ENCODE measurements around the gene MAP3K5. TPM values are rescaled to one million over a fixed set of nuclear protein-coding genes. Genes with fewer than 3 reads are reported as not detected.
"Not testable (repeated sequence)": the region's sequence is repeated elsewhere in the genome, so short reads cannot be mapped to it uniquely, and the experiment has no call there.

Gene MAP3K5
- total RNA-seq, 1 donor from 2014 or later: 24.4 TPM

DNA sequence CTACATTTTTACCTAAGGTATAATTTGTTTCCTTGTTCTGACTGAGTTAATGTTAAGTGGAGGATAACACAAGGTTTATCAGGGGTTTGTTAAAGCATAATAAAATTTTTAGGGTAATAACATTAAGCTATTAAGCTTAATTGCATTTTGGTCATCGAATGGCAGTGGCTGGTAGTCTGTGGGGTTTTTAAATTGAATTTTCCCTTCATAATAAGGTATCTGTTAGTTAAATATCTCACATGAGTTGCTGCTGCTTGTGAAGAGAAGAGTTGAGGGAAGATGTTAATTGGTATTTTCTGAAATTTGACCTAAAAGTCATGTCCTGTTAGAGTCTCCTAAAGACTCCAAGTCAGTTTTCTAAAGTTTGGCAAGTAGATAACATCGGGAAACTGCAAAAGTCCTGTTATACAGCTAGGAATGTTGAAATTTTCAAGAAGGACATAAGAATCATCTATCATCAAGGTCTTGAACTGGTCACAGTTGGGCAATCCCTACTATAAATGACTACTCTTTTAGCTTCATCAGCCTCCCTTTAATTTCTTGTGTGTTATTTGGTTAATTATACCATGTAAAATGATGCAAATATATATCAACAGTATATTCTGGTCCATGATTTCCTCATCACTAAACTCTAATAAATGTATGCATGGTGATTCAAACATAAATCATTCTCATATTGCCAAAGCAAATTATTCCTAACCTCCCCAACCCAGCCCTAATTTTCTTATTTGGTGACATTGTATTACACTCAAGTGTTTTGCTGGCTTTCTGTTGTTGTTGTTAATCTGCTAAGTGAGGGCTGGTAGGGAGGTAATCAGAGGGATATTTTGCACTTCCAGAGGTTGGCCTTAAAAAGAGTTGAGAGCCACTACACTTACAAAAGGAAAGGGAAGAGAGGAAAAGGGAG, 64.0 kb downstream of the MAP3K5 start:
- DNase-seq (ENCODE audit: low spot score): no peak

DNA sequence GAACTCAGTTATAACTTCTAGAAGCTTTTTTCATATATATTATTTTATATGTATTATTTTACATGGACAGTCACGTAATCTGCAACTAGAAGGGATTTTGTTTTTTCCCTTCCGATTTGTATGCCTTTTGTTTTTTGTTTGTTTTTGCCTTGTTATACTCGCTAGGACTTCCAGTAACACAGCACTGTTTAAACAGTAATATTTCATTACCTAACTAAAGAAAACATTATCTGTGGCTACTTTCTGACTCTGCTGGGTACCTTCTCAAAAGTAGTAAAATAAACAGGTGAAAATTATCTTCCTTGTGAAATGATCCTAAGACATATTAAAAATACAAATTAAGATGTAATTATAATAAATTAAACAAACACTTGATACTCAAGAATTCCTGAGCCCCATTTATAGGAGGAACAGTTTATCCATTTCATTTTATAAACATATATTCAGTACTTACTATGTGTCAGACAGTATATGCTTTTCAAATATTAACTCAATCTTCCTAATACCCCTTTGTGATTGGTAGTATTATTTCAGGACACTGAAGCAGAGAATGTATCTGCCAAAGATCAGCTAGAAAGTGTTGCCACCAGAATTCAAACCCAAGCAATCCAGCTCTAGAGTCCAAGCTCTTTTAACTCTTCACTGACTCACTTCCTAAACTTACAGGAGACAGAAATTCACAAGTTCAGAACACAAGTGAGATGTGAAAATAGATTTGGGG, 65.3 kb downstream of the MAP3K5 start:
- DNase-seq (ENCODE audit: low spot score): no peak

DNA sequence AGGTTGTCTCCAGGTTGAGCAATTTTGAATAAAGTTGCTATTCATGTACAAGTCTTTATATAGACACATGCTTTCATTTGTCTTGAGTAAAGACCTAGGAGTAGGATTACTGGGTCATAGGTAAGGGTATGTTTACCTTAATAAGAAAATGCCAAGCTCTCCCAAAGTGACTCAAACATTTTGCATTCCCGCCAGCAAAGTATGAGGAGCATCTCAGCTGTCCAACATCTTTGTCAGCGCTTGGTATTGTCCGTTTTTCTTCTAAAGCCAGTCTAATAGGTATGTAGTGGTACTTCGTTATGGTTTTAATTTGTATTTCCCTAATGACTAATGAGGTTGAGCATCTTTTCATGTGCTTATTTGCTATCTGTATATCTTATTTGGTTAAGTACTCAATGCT, 67.2 kb downstream of the MAP3K5 start:
- no peak for DNase-seq (ENCODE audit: low spot score)

DNA sequence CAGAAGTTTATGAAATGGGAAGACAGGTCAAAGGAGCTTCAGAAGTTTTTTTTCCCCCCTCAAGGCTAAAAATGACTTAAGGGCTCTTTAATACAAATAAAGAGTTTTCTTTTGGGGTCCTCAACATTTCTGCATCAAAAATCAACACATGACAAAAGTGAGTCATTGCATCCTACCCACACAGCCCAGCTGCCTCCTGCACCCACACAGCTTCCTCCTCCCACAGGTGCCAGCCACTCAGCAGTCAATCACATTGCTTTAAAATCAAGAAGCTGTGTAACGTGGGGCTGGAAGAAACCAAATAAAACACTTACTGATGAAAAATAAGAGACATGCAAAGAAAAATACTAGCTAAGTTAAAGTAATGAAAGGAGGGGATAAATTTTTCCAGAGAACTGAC, 68.5 kb downstream of the MAP3K5 start:
- DNase-seq (ENCODE audit: low spot score): no peak

DNA sequence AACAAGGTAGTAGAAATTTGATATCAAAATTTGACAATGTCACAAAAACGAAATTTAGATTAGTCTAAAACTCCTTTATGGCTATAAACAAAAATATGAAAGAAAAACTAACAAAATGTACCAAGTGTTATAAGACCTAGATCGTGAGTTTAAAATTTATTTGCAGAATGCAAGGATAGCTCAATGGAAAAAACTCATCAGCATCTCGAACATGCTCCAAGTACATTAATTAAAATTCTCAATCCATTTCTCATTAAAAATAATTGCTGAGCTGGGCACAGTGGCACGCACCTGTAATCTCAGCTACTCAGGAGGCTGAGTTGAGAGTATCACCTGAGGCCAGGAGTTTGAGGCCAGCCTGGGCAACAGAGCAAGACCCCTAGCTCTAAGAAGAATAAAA, 70.8 kb downstream of the MAP3K5 start:
- DNase-seq (ENCODE audit: low spot score): no peak

DNA sequence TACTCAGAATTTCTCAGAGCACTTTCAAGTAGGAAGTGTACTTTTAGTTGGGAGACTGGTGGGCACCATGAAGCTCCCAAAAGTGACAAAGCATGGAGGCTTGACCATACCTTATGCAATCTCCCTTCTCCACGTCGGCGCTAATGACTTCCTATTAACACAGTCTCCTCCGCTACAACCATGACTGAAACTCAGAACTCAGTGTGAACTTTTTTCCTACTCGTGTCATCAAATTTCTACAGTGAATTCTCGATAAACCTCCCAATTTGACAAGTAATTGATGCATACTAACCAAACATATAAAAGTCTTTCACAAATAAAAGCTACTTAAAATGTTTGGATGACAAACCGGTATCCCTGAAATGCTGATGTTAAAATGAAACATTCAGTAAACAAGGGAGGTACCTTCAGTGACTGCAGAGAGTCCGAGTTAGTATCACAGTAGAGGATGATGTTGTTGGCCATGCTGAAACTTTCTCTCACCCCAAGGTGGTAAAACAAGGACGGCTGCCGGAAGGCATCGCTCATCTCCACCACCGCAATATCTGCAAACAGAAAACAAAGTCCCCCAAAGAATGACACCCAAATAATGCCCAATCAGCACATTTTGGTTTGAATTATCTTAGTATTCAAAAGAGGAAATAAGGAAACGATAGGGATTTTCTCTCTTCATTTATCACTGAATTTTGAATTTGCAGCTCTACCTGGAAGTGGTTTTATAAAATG, 72.1 kb downstream of the MAP3K5 start:
- no peak for DNase-seq (ENCODE audit: low spot score)

DNA sequence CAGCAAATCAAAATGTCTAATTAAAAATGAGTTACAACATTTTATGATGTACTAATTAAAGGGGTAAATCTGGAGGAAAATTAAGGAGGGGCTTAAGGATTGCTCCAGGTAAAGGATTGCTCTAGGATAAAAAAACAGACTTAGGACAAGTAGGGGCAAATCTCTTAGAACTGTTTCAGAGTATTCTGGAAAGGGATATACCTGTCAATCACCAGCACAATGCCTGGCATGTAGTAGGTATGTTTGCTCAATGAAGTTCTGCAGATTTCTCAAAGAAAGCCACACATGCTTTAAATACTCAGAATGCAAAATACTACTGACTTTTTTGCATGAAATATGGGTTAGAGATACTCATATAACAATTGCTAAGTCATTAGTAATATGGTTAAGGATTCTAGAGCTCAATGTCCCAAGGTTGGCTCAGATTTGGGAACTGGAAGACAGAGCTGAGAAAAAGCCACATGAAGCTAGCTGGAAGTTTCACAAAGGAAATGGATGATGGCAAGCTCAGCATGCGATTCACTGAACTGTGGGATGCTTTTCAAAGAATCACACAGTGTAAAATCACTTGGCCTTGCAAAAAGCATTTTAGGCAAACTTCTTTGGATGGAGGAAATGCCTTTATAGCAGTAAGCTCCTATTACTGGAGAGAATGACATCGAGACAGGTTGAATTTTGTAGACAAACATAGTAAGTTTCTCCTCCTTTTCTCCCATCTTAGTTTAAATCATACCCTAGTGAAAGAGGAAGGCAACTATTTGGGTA, 72.8 kb downstream of the MAP3K5 start:
- no peak for DNase-seq (ENCODE audit: low spot score)

DNA sequence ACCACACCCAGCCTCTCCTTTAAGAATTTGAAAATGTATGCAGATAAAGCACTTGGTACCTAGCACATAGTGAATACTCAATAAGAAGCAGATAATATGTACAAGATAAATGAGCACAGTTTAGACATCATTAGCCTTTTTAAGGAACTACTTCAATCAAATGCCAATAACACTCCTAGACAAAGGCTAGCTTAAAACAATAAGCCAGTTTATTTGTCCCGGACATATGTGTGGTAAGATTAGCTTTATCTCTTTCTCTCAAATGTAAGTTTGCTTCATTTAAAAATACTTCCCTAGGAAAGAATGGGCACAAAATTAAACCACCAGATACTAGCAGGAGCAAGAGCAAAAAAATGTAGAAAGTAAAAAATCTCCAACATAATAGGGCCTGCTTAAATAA, 73.8 kb downstream of the MAP3K5 start:
- DNase-seq (ENCODE audit: low spot score): no peak

DNA sequence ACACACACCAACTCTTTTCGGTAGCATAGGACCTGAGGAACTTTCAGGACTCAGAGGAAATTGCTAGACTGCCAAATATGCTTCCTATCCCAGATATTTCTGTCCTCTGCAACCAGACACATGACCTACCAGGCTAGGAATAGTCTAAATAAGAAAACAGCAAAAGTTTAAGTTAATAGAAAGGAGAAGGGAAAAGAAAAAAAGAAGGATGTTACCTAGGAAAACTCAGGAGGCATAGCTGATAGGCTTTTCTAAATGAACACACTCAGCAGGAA, 74.6 kb downstream of the MAP3K5 start:
- DNase-seq (ENCODE audit: low spot score): no peak

DNA sequence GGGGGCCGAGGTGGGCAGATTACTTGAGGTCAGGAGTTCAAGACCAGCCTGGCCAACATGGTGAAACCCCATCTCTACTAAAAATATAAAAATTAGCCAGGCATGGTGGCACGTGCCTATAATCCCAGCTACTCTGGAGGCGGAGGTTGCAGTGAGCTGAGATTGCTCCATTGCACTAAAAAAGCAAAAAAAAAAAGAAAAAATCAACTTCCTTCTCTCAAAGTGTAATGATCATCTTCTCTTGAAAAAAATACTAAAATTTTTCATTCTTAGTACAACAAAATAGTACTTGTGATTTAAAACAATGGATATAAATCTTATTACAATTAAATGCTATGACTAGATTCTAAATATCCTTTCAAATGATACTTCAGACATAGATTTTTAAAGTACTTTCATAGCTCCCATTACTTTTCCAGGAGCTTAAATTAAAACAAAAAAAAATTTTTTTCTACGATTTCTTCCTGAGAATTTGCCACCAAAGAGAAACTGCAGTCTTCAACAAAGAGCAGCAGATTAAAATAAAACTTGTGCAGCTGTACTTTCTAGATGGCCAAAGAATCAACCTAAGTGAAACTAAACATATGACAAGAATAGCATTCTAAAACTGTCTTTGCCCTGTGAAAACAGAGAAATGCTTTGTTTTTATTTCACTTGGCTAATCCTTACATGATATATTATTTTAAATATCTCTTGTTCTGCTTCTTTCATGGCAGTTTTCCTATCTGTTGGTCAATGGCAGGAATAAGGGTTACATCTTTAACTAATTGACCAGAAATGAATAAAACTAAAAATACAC, 75.2 kb downstream of the MAP3K5 start:
- DNase-seq (ENCODE audit: low spot score): no peak

DNA sequence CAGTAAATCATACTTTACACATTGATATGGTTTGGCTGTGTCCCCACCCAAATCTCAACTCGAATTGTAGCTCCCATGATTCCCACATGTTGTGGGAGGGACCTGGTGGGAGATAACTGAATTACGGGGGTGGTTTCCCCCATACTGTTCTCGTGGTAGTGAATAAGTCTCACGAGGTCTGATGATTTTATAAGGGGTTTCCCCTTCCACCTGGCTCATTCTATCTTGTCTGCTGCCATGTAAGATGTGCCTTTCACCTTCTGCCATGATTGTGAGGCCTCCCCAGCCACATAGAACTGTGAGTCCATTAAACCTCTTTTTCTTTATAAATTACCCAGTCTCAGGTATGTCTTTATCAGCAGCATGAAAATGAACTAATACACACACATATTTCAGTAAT, 79.6 kb downstream of the MAP3K5 start:
- not testable (repeated sequence) for DNase-seq (ENCODE audit: low spot score)

DNA sequence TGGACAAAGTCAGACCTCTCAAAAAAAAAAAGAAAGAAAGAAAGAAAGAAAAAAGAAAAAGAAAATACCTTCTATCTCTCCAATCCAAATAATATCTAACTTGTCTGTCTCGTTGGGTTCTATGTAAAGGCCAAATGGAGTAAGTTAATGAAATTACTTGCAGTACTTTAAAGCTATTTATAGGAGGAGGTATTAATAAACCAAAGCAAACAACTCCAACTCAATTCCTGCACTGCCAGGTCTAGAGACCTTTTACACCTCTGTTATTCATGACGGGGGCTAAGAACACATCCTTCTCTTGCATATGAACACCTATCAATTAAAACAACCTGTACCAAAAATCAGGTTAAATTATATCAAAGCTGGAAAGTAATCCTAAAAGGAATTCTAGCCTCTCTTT, 80.6 kb downstream of the MAP3K5 start:
- no peak for DNase-seq (ENCODE audit: low spot score)

DNA sequence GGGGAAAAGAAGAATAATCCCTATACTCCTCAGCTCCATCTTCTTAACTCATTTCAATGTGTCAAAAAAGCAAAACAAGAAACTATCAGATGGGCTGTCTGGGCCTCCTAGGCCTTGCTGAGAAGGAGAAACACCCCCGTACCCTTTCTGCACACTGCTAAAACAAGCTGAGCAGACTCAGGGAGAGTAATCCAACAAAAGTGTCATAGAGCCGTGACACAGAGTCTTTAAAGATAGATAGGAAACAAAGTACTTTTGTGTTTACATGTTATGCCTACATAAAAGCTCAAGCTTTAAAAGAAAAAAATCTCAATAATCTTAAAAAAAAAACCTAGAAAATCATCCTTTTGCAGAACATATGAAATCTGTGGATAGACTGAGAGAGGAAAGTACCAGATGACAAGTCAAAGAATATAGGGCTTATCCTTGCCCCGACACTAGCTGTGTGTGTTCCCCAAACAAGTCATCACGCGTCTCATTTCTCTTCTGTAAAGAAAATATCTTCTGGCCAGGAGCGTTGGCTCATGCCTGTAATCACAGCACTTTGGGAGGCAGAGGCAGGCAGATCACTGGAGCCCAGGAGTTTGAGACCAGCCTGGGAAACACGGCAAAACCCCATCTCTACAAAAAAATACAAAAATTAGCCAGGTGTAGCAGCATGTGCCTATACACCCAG, 81.3 kb downstream of the MAP3K5 start:
- DNase-seq (ENCODE audit: low spot score): no peak

DNA sequence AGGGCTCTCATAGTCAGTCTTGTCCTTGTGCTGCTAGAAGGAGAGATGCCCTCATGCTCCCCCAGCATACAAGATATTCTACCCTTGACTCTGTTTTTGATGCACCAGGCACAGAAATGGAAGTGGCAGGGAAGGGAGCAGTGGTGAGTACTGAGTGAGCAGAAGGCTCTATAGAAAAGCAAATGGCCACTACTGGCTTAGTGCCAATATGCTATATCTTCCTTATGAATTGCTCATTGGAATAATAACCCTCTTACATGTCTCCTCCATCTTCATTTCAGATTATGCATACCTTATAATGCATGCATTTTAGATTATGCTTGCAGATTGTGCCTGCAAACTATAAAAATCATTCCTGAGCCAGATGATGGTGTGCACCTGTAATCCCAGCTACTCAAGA, 82.8 kb downstream of the MAP3K5 start:
- no peak for DNase-seq (ENCODE audit: low spot score)

DNA sequence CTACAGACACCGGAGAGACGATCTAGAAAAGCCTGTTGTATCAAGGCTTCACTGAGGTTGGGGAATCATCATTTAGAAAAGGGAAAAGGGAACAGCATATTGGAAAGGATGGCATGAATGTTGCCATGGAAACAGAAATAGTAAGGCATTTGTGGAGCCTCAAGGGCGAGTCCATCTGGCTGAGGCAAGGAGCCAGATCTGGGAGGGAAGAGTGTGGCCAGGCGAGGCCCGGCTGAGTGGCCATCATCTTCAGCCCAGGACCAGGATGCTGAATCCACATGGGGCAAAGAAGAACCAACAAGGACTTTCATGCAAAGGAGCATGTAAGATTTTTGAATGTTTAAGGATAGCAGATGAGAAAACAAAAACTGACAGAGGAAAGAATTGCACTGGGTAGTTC, 85.8 kb downstream of the MAP3K5 start:
- no peak for DNase-seq (ENCODE audit: low spot score)

DNA sequence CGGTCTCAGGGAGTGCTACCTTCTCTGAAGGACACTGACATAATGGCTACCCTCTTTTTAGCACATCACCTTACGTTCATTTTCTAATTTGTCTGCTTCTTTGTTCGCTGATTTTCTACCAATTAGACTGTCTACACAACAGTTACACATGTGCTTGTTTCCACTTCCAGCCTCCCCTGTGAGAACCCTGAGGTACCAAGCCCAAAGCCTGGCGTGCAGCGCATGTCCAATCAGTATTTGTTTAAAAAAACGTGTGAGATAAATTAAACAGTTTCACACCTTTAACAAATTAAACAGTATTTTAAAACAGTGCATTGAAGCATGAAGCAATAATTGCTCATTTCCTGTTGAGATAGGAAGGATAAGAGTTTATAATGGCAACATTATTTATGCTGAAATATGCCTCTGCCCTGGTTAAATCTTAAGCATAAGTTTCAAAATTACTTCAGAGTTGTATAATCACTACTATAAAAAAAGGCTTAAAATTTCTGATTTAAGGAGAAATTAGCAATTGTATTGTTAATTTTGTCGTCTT, 88.9 kb downstream of the MAP3K5 start:
- DNase-seq (ENCODE audit: low spot score): no peak

DNA sequence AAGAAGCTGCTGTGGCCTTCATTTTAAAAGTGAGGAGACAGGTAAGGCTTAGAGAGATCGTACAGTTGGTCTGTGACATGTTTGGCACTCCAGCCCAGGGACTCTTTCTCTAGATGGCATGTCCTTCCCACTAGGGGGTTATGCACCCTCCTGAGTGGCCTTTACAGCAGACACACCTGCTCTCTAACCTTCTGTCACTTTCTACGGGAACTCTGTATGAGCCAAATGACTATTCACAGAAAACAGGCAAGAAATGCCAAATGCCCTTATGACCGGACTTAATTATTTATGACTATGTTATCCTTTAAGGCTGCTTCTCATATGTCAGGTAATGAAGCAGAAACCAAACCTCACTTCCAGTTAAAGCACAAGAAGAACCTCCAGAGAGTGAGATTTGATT, 91.2 kb downstream of the MAP3K5 start:
- no peak for DNase-seq (ENCODE audit: low spot score)

DNA sequence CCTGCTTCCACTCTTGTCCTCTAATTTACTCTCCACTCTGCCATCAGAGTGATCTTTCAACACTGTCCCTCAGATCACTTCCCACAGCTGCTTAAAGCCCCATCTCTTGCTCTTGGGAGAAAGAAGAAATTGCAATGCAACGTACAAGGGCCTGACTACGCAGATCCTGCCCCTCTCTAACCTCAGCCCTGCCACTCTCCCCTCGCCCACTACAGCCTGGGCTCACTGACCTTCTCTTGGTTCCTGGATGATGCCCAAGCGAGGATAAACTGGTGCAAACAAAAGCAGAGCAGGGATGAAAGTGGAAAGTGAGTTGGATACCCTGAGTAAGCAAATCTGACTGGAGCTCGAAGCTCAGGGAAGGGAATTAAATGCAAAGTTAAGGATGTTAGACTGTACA, 92.9 kb downstream of the MAP3K5 start:
- no peak for DNase-seq (ENCODE audit: low spot score)

DNA sequence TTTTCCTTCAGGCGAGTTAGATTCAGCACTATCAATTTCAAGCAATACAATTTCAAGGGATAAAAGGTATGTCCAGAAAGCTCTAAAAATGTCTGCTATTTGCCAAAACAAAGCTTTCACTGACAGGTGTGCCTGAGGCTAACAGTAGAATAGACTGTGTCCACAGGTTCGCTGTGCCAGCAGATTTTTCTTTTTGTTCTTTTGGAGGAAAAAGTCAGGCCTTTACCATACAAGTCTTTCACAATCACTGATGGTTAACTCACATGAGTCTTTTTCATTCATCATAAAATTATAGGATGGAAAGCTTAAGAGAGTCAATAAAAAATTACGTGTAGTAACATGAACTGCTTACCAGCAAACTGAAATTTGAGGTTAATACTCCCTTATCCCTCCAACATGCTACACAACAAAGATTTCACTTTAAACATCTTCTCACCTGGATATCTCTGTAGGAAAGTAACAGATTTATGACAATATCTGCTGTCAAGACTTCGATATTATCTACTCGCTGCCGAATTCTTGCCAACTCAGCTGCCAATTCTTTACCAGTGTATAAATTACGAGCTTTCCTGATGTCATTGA, 95.4 kb downstream of the MAP3K5 start:
- no peak for DNase-seq (ENCODE audit: low spot score)

Measured in mesenteric fat pad (tissue), 1 donor.